Endodermal cell (in vitro differentiated cells): Measurements from ENCODE around the gene CD300LG. TPM values are rescaled to one million over a fixed set of nuclear protein-coding genes. Genes with fewer than 3 reads are reported as not detected.

Source experiments
- DNase-seq: peaks from one replicate; pipeline ENCODE4 v3.0.0-alpha.2; 2017
- H3K27ac ChIP-seq: 2 replicates; pipeline ENCODE4 v1.5.1; 2013; ENCODE audit warnings: mild to moderate bottlenecking, low read depth, low read length, moderate library complexity
- H3K27me3 ChIP-seq: 2 replicates; pipeline ENCODE4 v1.6.1; 2013; ENCODE audit warnings: mild to moderate bottlenecking, low read length, moderate library complexity; ENCODE audit not compliant: insufficient read depth, control insufficient read depth, poor library complexity, severe bottlenecking
- H3K36me3 ChIP-seq: 2 replicates; pipeline ENCODE4 v1.7.0; 2013; ENCODE audit warnings: mild to moderate bottlenecking, low read length, moderate library complexity; ENCODE audit not compliant: control insufficient read depth, insufficient read depth
- H3K4me1 ChIP-seq: one replicate; pipeline ENCODE4 v1.7.0; 2013; ENCODE audit warnings: low read length; ENCODE audit not compliant: control insufficient read depth, insufficient read depth
- H3K4me3 ChIP-seq: 2 replicates; pipeline ENCODE4 v1.5.1; 2013; ENCODE audit warnings: mild to moderate bottlenecking, low read length, moderate library complexity
- H3K9ac ChIP-seq: 2 replicates; pipeline ENCODE4 v1.6.1; 2013; ENCODE audit warnings: mild to moderate bottlenecking, low read length, moderate library complexity; ENCODE audit not compliant: poor library complexity, severe bottlenecking; ENCODE audit errors: extremely low read depth
- H3K9me3 ChIP-seq: 2 replicates; pipeline ENCODE4 v1.6.1; 2013; ENCODE audit warnings: mild to moderate bottlenecking, low read length, moderate library complexity; ENCODE audit not compliant: control insufficient read depth
- H3K27ac Mint-ChIP-seq: 2 replicates; pipeline ENCODE4 v1.8.0; 2020; ENCODE audit warnings: mixed read lengths
- H3K27me3 Mint-ChIP-seq: 2 replicates; pipeline ENCODE4 v1.8.0; 2021; ENCODE audit warnings: mild to moderate bottlenecking, mixed read lengths; ENCODE audit not compliant: insufficient read depth
- H3K36me3 Mint-ChIP-seq: 2 replicates; pipeline ENCODE4 v1.8.0; 2020; ENCODE audit warnings: low read depth, mixed read lengths
- H3K4me1 Mint-ChIP-seq: 2 replicates; pipeline ENCODE4 v1.8.0; 2020; ENCODE audit warnings: mixed read lengths
- H3K4me3 Mint-ChIP-seq: 2 replicates; pipeline ENCODE4 v1.8.0; 2020; ENCODE audit warnings: mild to moderate bottlenecking, moderate library complexity, mixed read lengths
- H3K9me3 Mint-ChIP-seq: 2 replicates; pipeline ENCODE4 v1.8.0; 2020; ENCODE audit warnings: mild to moderate bottlenecking, mixed read lengths
- CTCF ChIP-seq: fragments of 200-600 bp; sonication (generic); conservative IDR thresholded peaks from 2 replicates; pipeline ENCODE4 v1.5.0; 2021; ENCODE audit warnings: antibody characterized with exemption, mild to moderate bottlenecking
- WGBS, 2 experiments: methylation state at CpG; one replicate each; pipeline versions ENCODE4 v1.1.5 to v1.1.7; 2013; ENCODE audit warnings: missing lambda C conversion rate in 2 of 2, mixed read lengths in 1 of 2; ENCODE audit not compliant: insufficient coverage in 1 of 2, insufficient read length in 1 of 2; 5-methylcytosine and 5-hydroxymethylcytosine counted together
- total RNA-seq, 2 donors: library from RNA; stranded (reverse); fragmentation: NEBNext Ultra II Directional in 1 of 2; extraction: Animal tissue kit (Norgen Biotek cat#: 25700) in 1 of 2; gene quantifications; 2 replicates in 1 of 2; 3 replicates in 1 of 2; pipeline ENCODE4 v1.2.1, GENCODE V29; 2021

CD300LG gene
- total RNA-seq, 2 donors from 2014 or later = not detected

- H3K36me3 ChIP-seq = no peaks in the 10 kb centered on the region
- H3K4me1 Mint-ChIP-seq = peaks cover 4% of the 10 kb centered on the region
- H3K9ac ChIP-seq = no peak overlapping the region
- no peak overlapping the region for H3K27ac ChIP-seq
- no peak overlapping the region for H3K4me3 Mint-ChIP-seq
- no peak for DNase-seq
- no peaks in the 10 kb centered on the region for H3K9me3 ChIP-seq
- no peak overlapping the region for H3K4me3 ChIP-seq
- 90 to 93% methylated on average over 5 to 8 of the region's 8 CpGs for WGBS, 2 experiments
- H3K9me3 Mint-ChIP-seq = peaks cover 5% of the 10 kb centered on the region
- H3K36me3 Mint-ChIP-seq = no peaks in the 10 kb centered on the region
- TF ChIP-seq CTCF = no peak
- H3K4me1 ChIP-seq = no peaks in the 10 kb centered on the region
- no peak overlapping the region for H3K27ac Mint-ChIP-seq
- H3K27me3 ChIP-seq = no peaks in the 10 kb centered on the region
- H3K27me3 Mint-ChIP-seq = peaks cover 21% of the 10 kb centered on the region
These were observed 5.6 kb downstream of the CD300LG start for GRCh38 chr17:43852571-43852970.

GRCh38 chr17:43853546-43853945, 6.6 kb downstream of the CD300LG start:
- Histone ChIP-seq H3K36me3 (no peaks in the 10 kb centered on the region), H3K27me3 (no peaks in the 10 kb centered on the region), H3K9ac (no peak overlapping the region), H3K27ac (no peak overlapping the region), H3K4me1 (no peaks in the 10 kb centered on the region), H3K4me3 (no peak overlapping the region), H3K9me3 (no peaks in the 10 kb centered on the region)
- Mint-ChIP-seq H3K9me3 (peaks cover 5% of the 10 kb centered on the region), H3K27me3 (peaks cover 14% of the 10 kb centered on the region), H3K36me3 (no peaks in the 10 kb centered on the region), H3K27ac (no peak overlapping the region), H3K4me3 (no peak overlapping the region), H3K4me1 (peaks cover 4% of the 10 kb centered on the region)
- no peak for DNase-seq
- WGBS, 2 experiments = 90 to 91% methylated on average over 2 to 7 of the region's 7 CpGs
- no peak for TF ChIP-seq CTCF

- no peaks in the 10 kb centered on the region for H3K36me3 Mint-ChIP-seq
- H3K9me3 Mint-ChIP-seq = peaks cover 5% of the 10 kb centered on the region
- H3K27ac Mint-ChIP-seq = no peak overlapping the region
These were observed 7.5 kb downstream of the CD300LG start for GRCh38 chr17:43854498-43854897.

More at GRCh38 chr17:43854498-43854897, 7.5 kb downstream of the CD300LG start:
- no peak overlapping the region for H3K4me3 ChIP-seq
- H3K27me3 Mint-ChIP-seq = peaks cover 7% of the 10 kb centered on the region
- peaks cover 4% of the 10 kb centered on the region for H3K4me1 Mint-ChIP-seq
- no peak overlapping the region for H3K27ac ChIP-seq
- DNase-seq = no peak
- no peak for TF ChIP-seq CTCF
- no peak overlapping the region for H3K9ac ChIP-seq
- H3K4me1 ChIP-seq = no peaks in the 10 kb centered on the region
- no peak overlapping the region for H3K4me3 Mint-ChIP-seq
- 78 to 87% methylated on average over 2 to 8 of the region's 8 CpGs for WGBS, 2 experiments
- no peaks in the 10 kb centered on the region for H3K36me3 ChIP-seq
- H3K27me3 ChIP-seq = no peaks in the 10 kb centered on the region
- no peaks in the 10 kb centered on the region for H3K9me3 ChIP-seq
